Muscle layer of colon (tissue), 2 donors: ENCODE measurements around the gene PACSIN2.
"Not testable (repeated sequence)": the region's sequence is repeated elsewhere in the genome, so short reads cannot be mapped to it uniquely, and the experiment has no call there.

Source experiments
- H3K27ac ChIP-seq: one replicate; pipeline ENCODE4 v1.7.0; 2013; ENCODE audit warnings: low read depth, mild to moderate bottlenecking, low read length, moderate library complexity
- H3K27me3 ChIP-seq, 2 donors: one replicate each; pipeline ENCODE4 v1.7.0; 2013; ENCODE audit warnings: low read length in 2 of 2, mild to moderate bottlenecking in 2 of 2; ENCODE audit not compliant: insufficient read depth in 2 of 2, control insufficient read depth in 1 of 2
- H3K36me3 ChIP-seq: one replicate; pipeline ENCODE4 v1.7.0; 2013; ENCODE audit warnings: mild to moderate bottlenecking, low read length; ENCODE audit not compliant: insufficient read depth
- H3K4me1 ChIP-seq: one replicate; pipeline ENCODE4 v1.7.0; 2013; ENCODE audit warnings: mild to moderate bottlenecking, low read length; ENCODE audit not compliant: insufficient read depth
- H3K4me3 ChIP-seq, 2 donors: one replicate each; pipeline ENCODE4 v1.7.0; 2013; ENCODE audit warnings: low read length in 2 of 2, low read depth in 1 of 2, mild to moderate bottlenecking in 1 of 2, moderate library complexity in 1 of 2
- H3K9ac ChIP-seq: one replicate; pipeline ENCODE4 v1.7.0; 2013; ENCODE audit warnings: low read length
- H3K9me3 ChIP-seq: one replicate; pipeline ENCODE4 v1.7.0; 2013; ENCODE audit warnings: mild to moderate bottlenecking, low read length
- donor health status: abdominal sarcoma.
- donor health status: Adenocarcinoma of cecum.

Gene PACSIN2

GRCh38 chr22:42960531-42961399 is 54.2 kb downstream of the PACSIN2 start:
- no peak overlapping the region for H3K4me3 ChIP-seq
- peaks cover 56% of the 10 kb centered on the region for H3K4me1 ChIP-seq
- no peak overlapping the region for H3K9ac ChIP-seq
- H3K27ac ChIP-seq = peak overlapping the region; percentile 56
- H3K27me3 ChIP-seq = no peaks in the 10 kb centered on the region
- H3K36me3 ChIP-seq = no peaks in the 10 kb centered on the region
- no peaks in the 10 kb centered on the region for H3K9me3 ChIP-seq

GRCh38 chr22:42959576-42960509 is 55.1 kb downstream of the PACSIN2 start:
- peak overlapping the region; percentile 40 for H3K9ac ChIP-seq
- H3K27ac ChIP-seq = peak overlapping the region; percentile 56
- no peaks in the 10 kb centered on the region for H3K27me3 ChIP-seq
- no peaks in the 10 kb centered on the region for H3K9me3 ChIP-seq
- peak overlapping the region in 1 of 2 donors; percentile 24 for H3K4me3 ChIP-seq
- H3K36me3 ChIP-seq = no peaks in the 10 kb centered on the region
- H3K4me1 ChIP-seq = peaks cover 56% of the 10 kb centered on the region

- Histone ChIP-seq H3K27ac (peak overlapping the region; percentile 2), H3K9me3 (no peaks in the 10 kb centered on the region), H3K27me3 (no peaks in the 10 kb centered on the region), H3K9ac (peak overlapping the region; percentile 40), H3K36me3 (no peaks in the 10 kb centered on the region), H3K4me3 (peak overlapping the region in 1 of 2 donors; percentile 24), H3K4me1 (peaks cover 56% of the 10 kb centered on the region)
These were observed 56.0 kb downstream of the PACSIN2 start for GRCh38 chr22:42958937-42959336.

DNA sequence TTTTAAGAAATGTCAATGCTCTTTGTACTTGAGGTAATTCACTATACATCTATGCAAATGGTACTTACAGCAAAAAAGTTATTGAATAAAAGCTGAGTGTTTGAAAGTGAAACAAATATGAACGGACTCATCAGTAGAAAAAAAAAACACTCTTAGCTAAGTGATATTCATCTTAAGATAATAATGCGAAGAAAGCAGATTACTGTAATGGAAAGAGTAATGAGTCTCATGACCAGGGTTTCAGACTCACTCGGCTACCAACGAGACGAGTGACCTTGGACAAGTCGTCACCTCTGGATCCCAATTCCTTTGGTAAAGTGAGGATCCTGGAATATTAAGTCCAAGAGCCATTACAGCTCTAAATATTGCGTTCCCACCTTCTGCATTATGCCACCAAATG is 57.0 kb downstream of the PACSIN2 start:
- no peaks in the 10 kb centered on the region for H3K36me3 ChIP-seq
- no peaks in the 10 kb centered on the region for H3K27me3 ChIP-seq
- no peak overlapping the region for H3K27ac ChIP-seq
- no peaks in the 10 kb centered on the region for H3K9me3 ChIP-seq
- no peak overlapping the region for H3K4me3 ChIP-seq
- H3K4me1 ChIP-seq = peaks cover 51% of the 10 kb centered on the region
- H3K9ac ChIP-seq = no peak overlapping the region

DNA sequence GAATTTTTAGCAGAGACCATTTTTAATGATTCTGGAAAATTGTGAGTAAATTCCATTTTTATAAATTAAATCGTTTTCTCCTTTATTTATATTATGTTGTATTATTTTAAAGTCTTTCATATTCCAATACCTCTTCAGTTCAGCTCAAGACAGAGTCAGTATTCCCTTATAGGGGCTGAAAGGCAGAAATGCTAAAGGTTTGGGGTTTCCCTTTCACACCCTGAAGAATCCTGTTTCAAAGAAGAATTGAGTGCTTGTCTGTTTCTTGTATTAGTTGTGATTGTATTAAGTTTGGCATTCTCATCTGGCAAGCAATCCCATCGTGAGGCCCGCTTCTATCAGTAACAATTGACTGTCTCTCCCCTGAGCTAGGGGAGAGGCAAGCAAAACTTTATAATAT is 57.4 kb downstream of the PACSIN2 start:
- Histone ChIP-seq H3K27me3 (no peaks in the 10 kb centered on the region), H3K9ac (no peak overlapping the region), H3K36me3 (no peaks in the 10 kb centered on the region), H3K9me3 (no peaks in the 10 kb centered on the region), H3K4me3 (no peak overlapping the region), H3K4me1 (peaks cover 47% of the 10 kb centered on the region), H3K27ac (no peak overlapping the region)

DNA sequence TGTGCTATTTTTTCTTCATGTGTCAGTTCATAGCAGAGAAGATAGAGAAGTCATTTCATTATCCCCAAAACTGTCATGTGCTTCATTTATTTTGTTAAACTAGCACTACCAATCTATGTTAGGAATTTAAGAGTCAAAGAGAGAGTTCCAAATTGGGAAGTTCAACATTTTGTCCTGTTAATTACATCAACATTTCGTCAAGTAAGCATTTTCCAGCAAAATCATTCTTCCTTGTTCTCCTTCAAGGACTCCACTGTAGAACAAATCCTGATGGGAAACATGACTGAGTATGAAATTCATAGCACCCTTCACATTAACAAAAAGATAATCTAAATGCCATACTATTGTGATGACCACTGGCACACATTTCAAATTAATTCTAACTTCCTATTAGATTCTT is 59.1 kb downstream of the PACSIN2 start:
- H3K27ac ChIP-seq = no peak overlapping the region
- H3K36me3 ChIP-seq = no peaks in the 10 kb centered on the region
- no peaks in the 10 kb centered on the region for H3K27me3 ChIP-seq
- no peaks in the 10 kb centered on the region for H3K9me3 ChIP-seq
- peaks cover 42% of the 10 kb centered on the region for H3K4me1 ChIP-seq
- H3K9ac ChIP-seq = no peak overlapping the region
- no peak overlapping the region for H3K4me3 ChIP-seq

- Histone ChIP-seq H3K27ac (no peak overlapping the region), H3K9ac (no peak overlapping the region), H3K9me3 (no peaks in the 10 kb centered on the region), H3K4me1 (peaks cover 42% of the 10 kb centered on the region), H3K27me3 (no peaks in the 10 kb centered on the region), H3K4me3 (no peak overlapping the region), H3K36me3 (no peaks in the 10 kb centered on the region)
These were observed 59.8 kb downstream of the PACSIN2 start for GRCh38 chr22:42955087-42955635.

DNA sequence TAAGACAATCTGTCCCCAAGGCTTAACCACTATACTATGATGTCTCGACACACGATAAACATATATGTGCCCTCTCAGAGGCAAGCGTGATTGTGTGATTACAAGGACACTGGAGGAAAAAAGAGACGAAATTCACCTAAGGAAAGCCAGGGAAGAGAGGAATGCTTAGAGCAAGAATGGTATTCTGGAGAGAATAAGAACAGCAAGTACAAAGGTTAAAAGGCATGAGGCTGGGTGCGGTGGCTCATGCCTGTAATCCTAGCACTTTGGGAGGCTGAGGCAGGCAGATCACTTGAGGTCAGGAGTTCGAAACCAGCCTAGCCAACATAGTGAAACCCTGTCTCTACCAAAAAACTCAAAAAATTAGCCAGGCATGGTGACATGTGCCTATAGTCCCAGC is 61.2 kb downstream of the PACSIN2 start:
- H3K36me3 ChIP-seq, H3K9me3 ChIP-seq, H3K9ac ChIP-seq, H3K27me3 ChIP-seq, H3K4me3 ChIP-seq, H3K27ac ChIP-seq: not testable (repeated sequence)
- peaks cover 34% of the 10 kb centered on the region for H3K4me1 ChIP-seq

DNA sequence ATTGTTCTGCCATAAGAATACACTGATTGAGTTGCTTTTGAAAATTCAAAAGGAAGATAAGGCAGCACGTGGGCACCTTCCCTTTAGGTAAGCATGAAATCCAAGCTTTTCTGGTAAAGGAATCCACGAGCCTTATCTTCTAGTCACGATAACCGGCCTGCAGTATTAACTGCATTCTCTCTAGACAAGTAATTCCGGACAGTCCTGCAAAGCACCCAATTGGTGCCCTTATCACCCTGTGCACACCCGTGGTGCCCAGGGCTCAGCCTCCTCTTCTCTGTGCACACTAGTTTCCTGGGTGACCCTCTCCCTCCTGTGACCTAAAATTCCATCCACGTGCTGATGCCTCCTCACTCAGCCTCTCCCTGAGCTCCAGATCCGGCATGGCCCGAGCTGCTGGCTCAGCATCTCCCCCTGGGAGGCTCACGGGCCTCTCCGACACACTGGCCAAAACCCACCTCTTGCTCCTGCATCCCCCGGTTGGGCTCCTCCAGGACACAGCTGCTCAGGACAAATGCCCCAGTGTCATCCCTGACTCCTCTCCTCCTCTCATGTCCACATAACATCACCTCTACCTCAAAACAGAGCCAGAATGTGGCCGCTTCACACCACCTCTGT is 63.7 kb downstream of the PACSIN2 start:
- Histone ChIP-seq H3K4me3 (no peak overlapping the region), H3K4me1 (peaks cover 38% of the 10 kb centered on the region), H3K27ac (no peak overlapping the region), H3K27me3 (no peaks in the 10 kb centered on the region), H3K36me3 (no peaks in the 10 kb centered on the region), H3K9ac (no peak overlapping the region), H3K9me3 (no peaks in the 10 kb centered on the region)

DNA sequence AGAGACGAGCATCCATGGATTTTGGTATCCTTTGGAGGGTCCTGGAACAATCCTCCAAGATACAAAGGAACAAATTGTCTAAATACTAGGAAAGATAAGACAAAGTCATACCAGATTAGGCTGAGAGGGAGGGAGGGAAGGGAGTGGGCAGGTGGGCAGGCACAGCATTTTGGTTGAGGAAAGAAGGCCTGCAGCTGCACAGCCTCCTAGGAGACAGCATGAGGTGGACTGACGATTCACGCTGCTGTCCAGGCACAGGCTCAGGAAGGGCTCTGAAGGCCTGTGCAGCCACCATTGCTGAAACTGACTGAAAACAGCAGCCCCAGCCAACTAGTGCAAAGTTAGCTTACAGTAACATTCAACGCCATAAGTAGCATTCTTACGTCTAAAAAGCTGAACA is 64.7 kb downstream of the PACSIN2 start:
- Histone ChIP-seq H3K4me3 (no peak overlapping the region), H3K27ac (no peak overlapping the region), H3K9me3 (no peaks in the 10 kb centered on the region), H3K4me1 (peaks cover 45% of the 10 kb centered on the region), H3K9ac (no peak overlapping the region), H3K27me3 (no peaks in the 10 kb centered on the region), H3K36me3 (peaks cover 5% of the 10 kb centered on the region)

DNA sequence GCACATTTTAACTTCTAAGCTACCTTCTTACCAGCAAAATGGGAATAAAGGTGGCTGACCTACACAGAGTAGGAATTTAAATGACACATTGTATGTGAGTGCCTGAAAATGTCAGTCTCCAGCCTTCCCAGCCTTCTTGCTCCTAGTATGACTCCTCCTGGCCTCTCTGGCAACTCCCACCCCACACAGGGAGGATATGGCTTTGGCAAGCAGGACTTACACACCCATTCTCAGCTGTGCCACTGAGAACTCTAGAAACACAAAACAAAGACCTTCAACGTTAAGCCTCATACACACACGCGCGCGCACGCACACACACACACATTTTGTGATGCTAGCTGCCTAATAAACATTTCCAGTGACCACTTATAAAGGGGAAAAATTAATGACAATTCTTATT is 65.8 kb downstream of the PACSIN2 start:
- Histone ChIP-seq H3K4me3 (no peak overlapping the region), H3K4me1 (peaks cover 50% of the 10 kb centered on the region), H3K27ac (no peak overlapping the region), H3K27me3 (no peaks in the 10 kb centered on the region), H3K36me3 (peaks cover 5% of the 10 kb centered on the region), H3K9ac (no peak overlapping the region), H3K9me3 (no peaks in the 10 kb centered on the region)
